ENCODE data around the gene ESYT3. TPM values are rescaled to one million over a fixed set of nuclear protein-coding genes. Genes with fewer than 3 reads are reported as not detected.
A peak's percentile ranks its signal among the peaks of the same experiment; 100 is the strongest.

The ESYT3 gene
- total RNA-seq, 1 donor: 0.72 TPM

- no peak overlapping the region for H2AFZ ChIP-seq (ENCODE audit: low read length)
- peaks cover 16% of the 10 kb centered on the region for H3K79me2 ChIP-seq (ENCODE audit: insufficient read depth, low read length)
- no peak overlapping the region for H3K4me3 ChIP-seq (ENCODE audit: insufficient read depth, low read length)
Observed at GRCh38 chr3:138395865-138396751, 38.3 kb upstream of the ESYT3 start.

GRCh38 chr3:138396752-138397410, 37.5 kb upstream of the ESYT3 start:
- H3K4me1 ChIP-seq (ENCODE audit: insufficient read depth, low read length): no peaks in the 10 kb centered on the region
- TF ChIP-seq CTCF (IDR thresholded peaks at IDR 0.05; ENCODE audit: extremely low read depth, low read depth, low read length): no peak
- H2AFZ ChIP-seq (ENCODE audit: low read length): no peak overlapping the region
- no peak overlapping the region for H3K27ac ChIP-seq (ENCODE audit: low read depth, low read length)
- no peak for DNase-seq (ENCODE audit: insufficient read length, low spot score, missing footprints)
- peaks cover 27% of the 10 kb centered on the region for H3K36me3 ChIP-seq (ENCODE audit: insufficient read depth, low read length)
- H3K4me2 ChIP-seq (ENCODE audit: insufficient read depth, low read length): no peak overlapping the region
- H4K20me1 ChIP-seq (ENCODE audit: insufficient read depth, low read length): peaks cover 19% of the 10 kb centered on the region
- H3K79me2 ChIP-seq (ENCODE audit: insufficient read depth, low read length): peaks cover 14% of the 10 kb centered on the region
- no peaks in the 10 kb centered on the region for H3K27me3 ChIP-seq (ENCODE audit: insufficient read depth, low read length)
- no peak overlapping the region for H3K4me3 ChIP-seq (ENCODE audit: insufficient read depth, low read length)
- no peaks in the 10 kb centered on the region for H3K9me3 ChIP-seq (ENCODE audit: low read depth, low read length)

More at GRCh38 chr3:138395865-138396751, 38.3 kb upstream of the ESYT3 start:
- Histone ChIP-seq H4K20me1 (ENCODE audit: insufficient read depth, low read length) (peaks cover 19% of the 10 kb centered on the region), H3K27me3 (ENCODE audit: insufficient read depth, low read length) (no peaks in the 10 kb centered on the region), H3K4me2 (ENCODE audit: insufficient read depth, low read length) (no peak overlapping the region), H3K36me3 (ENCODE audit: insufficient read depth, low read length) (peaks cover 20% of the 10 kb centered on the region), H3K9me3 (ENCODE audit: low read depth, low read length) (no peaks in the 10 kb centered on the region), H3K4me1 (ENCODE audit: insufficient read depth, low read length) (peaks cover under 1% of the 10 kb centered on the region), H3K27ac (ENCODE audit: low read depth, low read length) (no peak overlapping the region)
- TF ChIP-seq CTCF (IDR thresholded peaks at IDR 0.05; ENCODE audit: extremely low read depth, low read depth, low read length): no peak
- DNase-seq (ENCODE audit: insufficient read length, low spot score, missing footprints): no peak

- TF ChIP-seq CTCF (IDR thresholded peaks at IDR 0.05; ENCODE audit: extremely low read depth, low read depth, low read length): peak; percentile 37
- H3K36me3 ChIP-seq (ENCODE audit: insufficient read depth, low read length): peaks cover 35% of the 10 kb centered on the region
Observed at GRCh38 chr3:138397983-138398382, 36.4 kb upstream of the ESYT3 start.

More at GRCh38 chr3:138397983-138398382, 36.4 kb upstream of the ESYT3 start:
- DNase-seq (ENCODE audit: insufficient read length, low spot score, missing footprints): no peak
- peaks cover 11% of the 10 kb centered on the region for H3K79me2 ChIP-seq (ENCODE audit: insufficient read depth, low read length)
- no peak overlapping the region for H2AFZ ChIP-seq (ENCODE audit: low read length)
- no peak overlapping the region for H3K4me2 ChIP-seq (ENCODE audit: insufficient read depth, low read length)
- H4K20me1 ChIP-seq (ENCODE audit: insufficient read depth, low read length): peaks cover 19% of the 10 kb centered on the region
- no peaks in the 10 kb centered on the region for H3K27me3 ChIP-seq (ENCODE audit: insufficient read depth, low read length)
- no peaks in the 10 kb centered on the region for H3K9me3 ChIP-seq (ENCODE audit: low read depth, low read length)
- H3K4me1 ChIP-seq (ENCODE audit: insufficient read depth, low read length): no peaks in the 10 kb centered on the region
- no peak overlapping the region for H3K4me3 ChIP-seq (ENCODE audit: insufficient read depth, low read length)
- H3K27ac ChIP-seq (ENCODE audit: low read depth, low read length): no peak overlapping the region

Data from osteoblast (primary cell).